AG09309 (cell line): ENCODE measurements around the gene SIAH2.
A peak's percentile ranks its signal among the peaks of the same experiment; 100 is the strongest.

Experiments
- DNase-seq: peaks from one replicate; pipeline ENCODE4 v3.0.0-alpha.2; 2010; ENCODE audit warnings: low read depth
- H3K4me3 ChIP-seq: 2 replicates; pipeline ENCODE4 v1.5.1; 2011; ENCODE audit warnings: mild to moderate bottlenecking, low read depth, low read length, moderate library complexity; ENCODE audit not compliant: control insufficient read depth
- CTCF ChIP-seq: IDR thresholded peaks from 2 replicates; pipeline ENCODE4 v1.5.1; 2011; ENCODE audit warnings: mild to moderate bottlenecking, low read depth, low read length, inconsistent platforms; ENCODE audit not compliant: insufficient read depth, control insufficient read depth; ENCODE audit errors: missing control alignments

SIAH2 gene

GRCh38 chr3:150755902-150756301, 7.1 kb downstream of the SIAH2 start:
- no peak for TF ChIP-seq CTCF
- peak; percentile 34 for DNase-seq

GRCh38 chr3:150754896-150755295, 8.1 kb downstream of the SIAH2 start:
- no peak overlapping the region for H3K4me3 ChIP-seq
- TF ChIP-seq CTCF: no peak

More at GRCh38 chr3:150755902-150756301, 7.1 kb downstream of the SIAH2 start:
- H3K4me3 ChIP-seq: no peak overlapping the region

GRCh38 chr3:150751781-150752263, 11.1 kb downstream of the SIAH2 start:
- TF ChIP-seq CTCF: no peak
- H3K4me3 ChIP-seq: no peak overlapping the region
- no peak for DNase-seq

More at GRCh38 chr3:150754896-150755295, 8.1 kb downstream of the SIAH2 start:
- no peak for DNase-seq

GRCh38 chr3:150749255-150749654, 13.7 kb downstream of the SIAH2 start:
- DNase-seq: no peak
- no peak for TF ChIP-seq CTCF
- H3K4me3 ChIP-seq: no peak overlapping the region

- H3K4me3 ChIP-seq: no peak overlapping the region
- no peak for DNase-seq
- TF ChIP-seq CTCF: no peak
Measured at GRCh38 chr3:150748684-150749047, 14.3 kb downstream of the SIAH2 start.

- TF ChIP-seq CTCF: no peak
Measured at GRCh38 chr3:150747886-150748683, 14.9 kb downstream of the SIAH2 start.

More at GRCh38 chr3:150747886-150748683, 14.9 kb downstream of the SIAH2 start:
- DNase-seq: no peak
- H3K4me3 ChIP-seq: no peak overlapping the region
